HCT116 (cell line): ENCODE data around the gene AKAP1.

Experiments used
- CEBPB ChIP-seq: IDR thresholded peaks from 2 replicates; pipeline ENCODE4 v1.6.1; 2012; ENCODE audit warnings: low read depth
- CTCF ChIP-seq, 3 experiments: fragments of 200-600 bp in 1 of 3; sonication (generic) in 1 of 3; IDR thresholded peaks in 2 of 3; conservative IDR thresholded peaks in 1 of 3; 2 replicates each; pipeline ENCODE4 v1.5.1; 2012 to 2017; ENCODE audit warnings: low read depth in 2 of 3, low read length in 2 of 3, antibody characterized with exemption in 1 of 3, borderline replicate concordance in 1 of 3, control low read depth in 1 of 3, mild to moderate bottlenecking in 1 of 3, mixed read lengths in 1 of 3, mixed run types in 1 of 3, moderate library complexity in 1 of 3; ENCODE audit not compliant: insufficient read depth in 1 of 3
- EZH2phosphoT487 ChIP-seq: fragments of 200-600 bp; IDR thresholded peaks from 2 replicates; pipeline ENCODE4 v1.6.1; 2018; ENCODE audit warnings: antibody characterized with exemption, borderline replicate concordance
- JUND ChIP-seq: IDR thresholded peaks from 2 replicates; pipeline ENCODE4 v1.6.1; 2012
- POLR2A ChIP-seq: IDR thresholded peaks from 2 replicates; pipeline ENCODE4 v1.7.0; 2011; ENCODE audit warnings: borderline replicate concordance; ENCODE audit not compliant: insufficient read depth, insufficient read length; ENCODE audit errors: extremely low read depth
- POLR2AphosphoS5 ChIP-seq: IDR thresholded peaks from 2 replicates; pipeline ENCODE4 v1.6.1; 2011; ENCODE audit warnings: mild to moderate bottlenecking, low read depth, low read length, moderate library complexity
- RAD21 ChIP-seq: IDR thresholded peaks from 2 replicates; pipeline ENCODE4 v1.6.1; 2012; ENCODE audit warnings: low read depth, mild to moderate bottlenecking
- ZNF274 ChIP-seq: fragments of 200-500 bp; sonication (Bioruptor generic); IDR thresholded peaks from 2 replicates; pipeline ENCODE4 v1.6.1; 2014; ENCODE audit warnings: mild to moderate bottlenecking, low read depth, low read length, inconsistent platforms

DNA sequence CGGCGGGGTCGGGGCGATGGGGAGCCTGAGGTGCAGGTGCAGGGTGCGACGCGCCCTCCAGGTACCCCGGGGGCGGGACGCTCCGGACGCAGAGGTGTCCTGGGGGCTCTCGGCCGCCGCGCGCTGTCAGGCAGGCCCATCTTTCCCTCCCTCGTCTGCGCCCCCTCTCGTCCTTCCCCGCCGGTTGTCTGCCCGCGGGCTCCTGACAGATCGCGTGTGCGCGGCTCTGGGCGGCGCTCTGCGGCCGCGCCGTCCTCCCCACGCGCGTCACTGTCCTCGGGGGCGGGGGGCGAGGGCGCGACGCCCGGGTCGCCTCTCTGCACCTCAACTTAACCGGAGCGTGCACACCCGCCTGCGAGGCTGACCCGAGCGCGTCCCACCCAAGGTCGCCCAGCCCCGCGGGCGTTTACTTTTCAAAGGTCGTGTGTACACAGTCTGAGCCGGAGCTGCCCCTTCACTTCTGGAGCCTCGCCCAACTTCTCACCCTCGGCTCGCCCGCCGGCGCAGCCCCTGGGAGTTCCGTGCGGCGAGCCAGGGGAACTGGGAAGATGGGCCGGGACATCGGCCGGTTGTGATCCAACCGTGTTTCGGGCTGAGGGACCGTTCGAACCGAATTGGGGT lies 512 bp downstream of the AKAP1 start:
- TF ChIP-seq POLR2A, result no peak
- no peak for TF ChIP-seq RAD21
- TF ChIP-seq ZNF274, result no peak
- no peak for TF ChIP-seq CTCF (IDR thresholded peaks at IDR 0.05 in 2 of 3, conservative IDR thresholded peaks at IDR 0.05 in 1 of 3; ENCODE audit: borderline replicate concordance in 1 of 3, insufficient read depth in 1 of 3, low read depth in 2 of 3, low read length in 2 of 3)
- no peak for TF ChIP-seq EZH2phosphoT487
- TF ChIP-seq POLR2AphosphoS5, result peak; percentile 50
- TF ChIP-seq CEBPB, result no peak
- TF ChIP-seq JUND, result no peak
